ENCODE results near the gene QRICH1. TPM values are rescaled to one million over a fixed set of nuclear protein-coding genes. Genes with fewer than 3 reads are reported as not detected.

Gene QRICH1
- total RNA-seq, 4 donors from 2014 or later: 85.8 to 187 (median 115) TPM

GRCh38 chr3:49017971-49018706, 75.7 kb downstream of the QRICH1 start, which contains the start of gene DALRD3:
TSS of gene DALRD3 (minus strand) at chr3:49018580. CDS start at chr3:49018564, 16 bp downstream.
- TF ChIP-seq POLR2A (IDR thresholded peaks at IDR 0.05): peak in 1 of 2 donors; percentile 30
- no peak for TF ChIP-seq EP300 (IDR thresholded peaks at IDR 0.05)
- TF ChIP-seq CTCF (IDR thresholded peaks at IDR 0.05): no peak
- peak in 2 of 3 donors; percentile 36 to 40 for TF ChIP-seq POLR2AphosphoS5 (IDR thresholded peaks at IDR 0.05)
- Histone ChIP-seq H3K36me3 (peaks cover 31% of the 10 kb centered on the region), H3K27me3 (no peaks in the 10 kb centered on the region), H3K4me3 (peak within 1 kb of the TSS; percentile 90), H3K4me1 (peaks cover 41% of the 10 kb centered on the region), H3K27ac (peak within 1 kb of the TSS; percentile 83), H3K9me3 (no peaks in the 10 kb centered on the region)
- DNase-seq (ENCODE audit: low spot score in 2 of 2): peak; percentile 82 to 84
- WGBS: 2% methylated on average over 16 of the region's 85 CpGs

DNA sequence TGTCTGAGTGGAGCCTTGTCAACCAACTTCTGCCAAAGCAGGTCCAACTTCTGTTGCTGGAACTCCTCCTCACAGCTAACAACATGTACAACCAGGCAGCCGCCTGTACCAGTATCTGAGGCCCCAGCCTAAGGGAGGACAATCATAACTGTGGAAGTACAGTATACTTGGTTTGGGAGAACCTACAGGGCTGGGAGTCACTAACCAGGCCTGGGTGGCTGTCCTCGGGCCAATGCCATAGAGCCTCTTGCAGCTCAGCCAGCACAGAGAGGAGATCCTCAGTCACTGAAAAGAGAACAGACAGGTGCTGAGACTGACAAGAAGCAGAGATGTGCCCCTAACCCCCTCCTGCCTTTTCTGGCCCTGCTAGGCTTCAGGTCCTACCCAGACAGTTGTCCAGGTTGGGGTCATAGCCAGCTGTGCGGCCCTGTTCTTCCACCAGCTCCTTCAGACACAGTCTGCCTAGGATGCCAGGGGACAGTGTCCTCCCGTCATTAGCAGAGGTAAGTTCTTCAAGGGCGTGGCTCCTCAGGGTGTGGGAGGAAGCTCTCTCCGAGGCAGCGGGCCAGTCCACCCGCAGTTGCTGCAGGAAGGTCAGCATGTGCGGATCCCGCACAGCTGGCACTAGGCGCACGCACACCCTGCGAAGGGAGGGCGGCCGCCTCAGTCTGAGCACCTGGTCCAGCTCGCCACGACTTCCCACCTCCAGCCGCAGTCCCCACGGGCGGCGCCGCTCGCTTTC, 76.5 kb downstream of the QRICH1 start:
- TF ChIP-seq POLR2AphosphoS5 (IDR thresholded peaks at IDR 0.05) (peak in 1 of 3 donors; percentile 33), EP300 (IDR thresholded peaks at IDR 0.05) (no peak)
- H3K9me3 ChIP-seq: no peaks in the 10 kb centered on the region
- peaks cover 35% of the 10 kb centered on the region for H3K36me3 ChIP-seq
- peak overlapping the region; percentile 90 for H3K4me3 ChIP-seq
- WGBS: 73% methylated on average over 2 of the region's 23 CpGs
- no peaks in the 10 kb centered on the region for H3K27me3 ChIP-seq
- H3K27ac ChIP-seq: peak overlapping the region; percentile 83
- H3K4me1 ChIP-seq: peaks cover 41% of the 10 kb centered on the region
- DNase-seq (ENCODE audit: low spot score in 2 of 2): peak in 1 of 2 donors; percentile 73

- no peaks in the 10 kb centered on the region for H3K9me3 ChIP-seq
- no peak for DNase-seq (ENCODE audit: low spot score in 2 of 2)
- H3K27me3 ChIP-seq: no peaks in the 10 kb centered on the region
- no peak overlapping the region for H3K4me3 ChIP-seq
- H3K27ac ChIP-seq: no peak overlapping the region
- WGBS: 93% methylated on average over 6 of the region's 6 CpGs
- H3K36me3 ChIP-seq: peaks cover 43% of the 10 kb centered on the region
- no peak for TF ChIP-seq POLR2A (IDR thresholded peaks at IDR 0.05)
- TF ChIP-seq EP300 (IDR thresholded peaks at IDR 0.05): no peak
- no peak for TF ChIP-seq POLR2AphosphoS5 (IDR thresholded peaks at IDR 0.05)
- TF ChIP-seq CTCF (IDR thresholded peaks at IDR 0.05): no peak
- H3K4me1 ChIP-seq: peaks cover 45% of the 10 kb centered on the region
These were observed 77.2 kb downstream of the QRICH1 start for GRCh38 chr3:49016414-49017228.

DNA sequence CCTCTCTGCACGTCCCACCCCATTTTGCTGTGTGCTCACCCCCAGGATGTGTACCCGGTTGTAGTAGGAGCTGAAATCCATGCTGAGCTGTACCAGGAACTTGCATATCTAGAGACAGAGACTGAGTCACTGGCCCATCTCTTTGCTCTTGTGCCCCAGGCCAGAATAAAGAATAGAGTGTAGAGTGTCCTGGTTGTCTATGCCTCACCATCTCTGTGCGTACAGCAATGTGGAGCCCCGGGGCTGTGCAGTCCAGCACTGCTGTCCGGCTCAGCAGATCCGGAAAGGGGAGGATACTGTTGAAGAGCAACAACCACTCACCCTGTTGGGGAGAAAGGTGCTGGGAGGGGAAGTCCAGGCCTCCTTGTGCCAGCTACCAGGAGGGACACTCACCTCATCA, 78.1 kb downstream of the QRICH1 start:
- TF ChIP-seq EP300 (IDR thresholded peaks at IDR 0.05) (no peak), CTCF (IDR thresholded peaks at IDR 0.05) (no peak), POLR2AphosphoS5 (IDR thresholded peaks at IDR 0.05) (no peak), POLR2A (IDR thresholded peaks at IDR 0.05) (no peak)
- peaks cover 45% of the 10 kb centered on the region for H3K36me3 ChIP-seq
- WGBS: 82% methylated on average over 6 of the region's 6 CpGs

DNA sequence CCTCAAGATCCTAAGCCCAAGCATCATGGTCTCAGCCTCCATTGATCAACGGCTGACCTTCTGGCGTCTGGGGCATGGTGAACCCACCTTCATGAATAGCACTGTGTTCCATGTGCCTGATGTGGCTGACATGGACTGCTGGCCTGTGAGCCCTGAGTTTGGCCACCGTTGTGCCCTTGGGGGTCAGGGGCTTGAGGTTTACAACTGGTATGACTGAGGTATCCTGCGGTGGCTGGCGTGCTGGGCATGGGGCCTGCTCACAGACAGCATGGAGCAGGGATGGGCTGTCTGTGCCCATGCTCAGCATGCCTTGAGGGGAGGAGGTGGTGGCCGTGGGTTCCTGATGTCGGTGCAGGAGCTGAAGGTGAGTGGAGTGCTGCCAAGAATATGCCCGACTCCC, 78.8 kb downstream of the QRICH1 start:
- H3K27me3 ChIP-seq: no peaks in the 10 kb centered on the region
- 71% methylated on average over 3 of the region's 8 CpGs for WGBS
- H3K4me3 ChIP-seq: no peak overlapping the region
- TF ChIP-seq CTCF (IDR thresholded peaks at IDR 0.05) (no peak), EP300 (IDR thresholded peaks at IDR 0.05) (no peak), POLR2A (IDR thresholded peaks at IDR 0.05) (no peak), POLR2AphosphoS5 (IDR thresholded peaks at IDR 0.05) (no peak)
- peaks cover 38% of the 10 kb centered on the region for H3K4me1 ChIP-seq
- no peak overlapping the region for H3K27ac ChIP-seq
- DNase-seq (ENCODE audit: low spot score in 2 of 2): no peak
- no peaks in the 10 kb centered on the region for H3K9me3 ChIP-seq
- peaks cover 45% of the 10 kb centered on the region for H3K36me3 ChIP-seq

More for the DNA sequence above, 78.1 kb downstream of the QRICH1 start:
- Histone ChIP-seq H3K4me3 (no peak overlapping the region), H3K9me3 (no peaks in the 10 kb centered on the region), H3K4me1 (peaks cover 45% of the 10 kb centered on the region), H3K27me3 (no peaks in the 10 kb centered on the region), H3K27ac (no peak overlapping the region)
- no peak for DNase-seq (ENCODE audit: low spot score in 2 of 2)

All from suprapubic skin (tissue), 4 donors.